BJ (cell line): ENCODE results near the gene TKT. TPM values are rescaled to one million over a fixed set of nuclear protein-coding genes. Genes with fewer than 3 reads are reported as not detected.

Source experiments
- CTCF ChIA-PET: fragments of 350-600 bp; formaldehyde crosslinking; extraction: SDS; loops from one replicate; lab custom pipeline; 2021; ENCODE audit warnings: antibody characterized with exemption, inconsistent platforms; lab: Yijun Ruan, JAX
- POLR2A ChIA-PET: fragments of 300-600 bp; sonication (Branson Sonifier 250); formaldehyde crosslinking; extraction: SDS; loops from one replicate; lab custom pipeline; 2021; ENCODE audit warnings: antibody characterized with exemption; lab: Charles Lee
- DNase-seq: peaks from one replicate; pipeline ENCODE4 v3.0.0-alpha.2; 2011; ENCODE audit warnings: low read depth
- H3K27me3 ChIP-seq: 2 replicates; pipeline ENCODE4 v1.6.0; 2011; ENCODE audit warnings: low read length; ENCODE audit not compliant: control insufficient read depth, insufficient read depth
- H3K36me3 ChIP-seq: 2 replicates; pipeline ENCODE4 v1.5.1; 2011; ENCODE audit warnings: low read length; ENCODE audit not compliant: control insufficient read depth, insufficient read depth
- H3K4me3 ChIP-seq: 2 replicates; pipeline ENCODE4 v1.5.1; 2011; ENCODE audit warnings: low read depth, mild to moderate bottlenecking, control low read depth, low read length
- polyA minus RNA-seq: library from RNA; depleted of rRNA, polyadenylated mRNA; stranded (reverse); fragments of >200 nt; gene quantifications from 2 replicates; pipeline ENCODE4 v1.2.3, GENCODE V29; 2011; rRNA and poly(A)+ RNA removed
- polyA plus RNA-seq: library from polyadenylated mRNA; depleted of rRNA; stranded (reverse); fragments of >200 nt; gene quantifications from 2 replicates; pipeline ENCODE4 v1.2.3, GENCODE V29; 2011; rRNA removed
- TF ChIP-seq, protein P1 (sequence below): IDR thresholded peaks from 2 replicates; pipeline ENCODE4 v1.5.1; 2011; ENCODE audit warnings: low read depth, mild to moderate bottlenecking, control low read depth, inconsistent platforms, low read length, moderate library complexity; ENCODE audit not compliant: insufficient read depth

The TKT gene, protein sequence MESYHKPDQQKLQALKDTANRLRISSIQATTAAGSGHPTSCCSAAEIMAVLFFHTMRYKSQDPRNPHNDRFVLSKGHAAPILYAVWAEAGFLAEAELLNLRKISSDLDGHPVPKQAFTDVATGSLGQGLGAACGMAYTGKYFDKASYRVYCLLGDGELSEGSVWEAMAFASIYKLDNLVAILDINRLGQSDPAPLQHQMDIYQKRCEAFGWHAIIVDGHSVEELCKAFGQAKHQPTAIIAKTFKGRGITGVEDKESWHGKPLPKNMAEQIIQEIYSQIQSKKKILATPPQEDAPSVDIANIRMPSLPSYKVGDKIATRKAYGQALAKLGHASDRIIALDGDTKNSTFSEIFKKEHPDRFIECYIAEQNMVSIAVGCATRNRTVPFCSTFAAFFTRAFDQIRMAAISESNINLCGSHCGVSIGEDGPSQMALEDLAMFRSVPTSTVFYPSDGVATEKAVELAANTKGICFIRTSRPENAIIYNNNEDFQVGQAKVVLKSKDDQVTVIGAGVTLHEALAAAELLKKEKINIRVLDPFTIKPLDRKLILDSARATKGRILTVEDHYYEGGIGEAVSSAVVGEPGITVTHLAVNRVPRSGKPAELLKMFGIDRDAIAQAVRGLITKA
- polyA plus RNA-seq, result 216 and 305 TPM in 2 replicates
- polyA minus RNA-seq, result 187 TPM in 2 replicates

DNA sequence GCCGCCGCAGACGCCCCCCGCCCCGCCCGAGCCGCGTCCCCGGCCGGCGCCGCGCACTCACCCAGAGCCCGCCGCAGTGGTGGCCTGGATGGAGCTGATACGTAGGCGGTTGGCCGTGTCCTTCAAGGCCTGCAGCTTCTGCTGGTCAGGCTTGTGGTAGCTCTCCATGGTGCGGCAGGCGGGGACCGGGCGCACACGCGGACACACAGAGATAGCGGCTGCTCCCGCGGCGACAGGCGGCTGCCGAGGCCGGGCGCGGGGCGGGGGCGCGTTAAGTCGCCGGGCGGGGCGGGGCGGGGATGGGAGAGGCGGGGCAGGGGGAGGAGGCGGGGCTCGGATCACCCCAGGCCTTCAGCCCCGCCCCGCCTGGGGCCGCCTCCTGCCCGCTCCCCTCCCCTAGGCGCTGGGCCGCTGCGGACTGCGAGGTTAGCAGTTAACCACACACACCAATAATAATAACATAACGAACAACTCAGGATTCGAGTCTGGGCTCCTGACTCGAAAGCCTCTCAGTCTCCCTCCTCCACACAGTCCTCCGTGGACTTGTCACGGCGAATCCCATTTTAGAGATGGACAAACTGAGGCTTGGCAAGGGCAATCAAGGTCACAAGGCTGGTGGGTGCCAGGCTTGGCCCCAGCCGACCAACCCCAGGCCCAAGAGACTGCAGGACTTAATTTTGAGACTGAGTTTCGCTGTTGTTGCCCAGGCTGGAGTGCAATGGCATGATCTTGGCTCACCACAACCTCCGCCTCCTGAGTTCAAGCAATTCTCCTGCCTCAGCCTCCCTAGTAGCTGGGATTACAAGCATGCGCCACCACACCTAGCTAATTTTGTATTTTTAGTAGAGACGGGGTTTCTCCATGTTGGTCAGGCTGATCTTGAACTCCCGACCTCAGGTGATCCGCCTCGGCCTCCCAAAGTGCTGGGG, at the start of gene TKT:
Gene TKT (minus strand): TSS at position 248 of the 929 bp plus-strand sequence. CDS start 80 bp downstream, at position 168.
- Histone ChIP-seq H3K36me3 (no peaks in the 10 kb centered on the region; the same call in none of the 2 replicates), H3K27me3 (no peaks in the 10 kb centered on the region), H3K4me3 (peak within 1 kb of the TSS; percentile 77)
- CTCF ChIA-PET, result interaction anchor here (0.9 kb wide), 1 partner anchor 86 kb away, joined by 3 read pairs; no protein-coding TSS in a partner anchor
- TF ChIP-seq, protein P1, sequence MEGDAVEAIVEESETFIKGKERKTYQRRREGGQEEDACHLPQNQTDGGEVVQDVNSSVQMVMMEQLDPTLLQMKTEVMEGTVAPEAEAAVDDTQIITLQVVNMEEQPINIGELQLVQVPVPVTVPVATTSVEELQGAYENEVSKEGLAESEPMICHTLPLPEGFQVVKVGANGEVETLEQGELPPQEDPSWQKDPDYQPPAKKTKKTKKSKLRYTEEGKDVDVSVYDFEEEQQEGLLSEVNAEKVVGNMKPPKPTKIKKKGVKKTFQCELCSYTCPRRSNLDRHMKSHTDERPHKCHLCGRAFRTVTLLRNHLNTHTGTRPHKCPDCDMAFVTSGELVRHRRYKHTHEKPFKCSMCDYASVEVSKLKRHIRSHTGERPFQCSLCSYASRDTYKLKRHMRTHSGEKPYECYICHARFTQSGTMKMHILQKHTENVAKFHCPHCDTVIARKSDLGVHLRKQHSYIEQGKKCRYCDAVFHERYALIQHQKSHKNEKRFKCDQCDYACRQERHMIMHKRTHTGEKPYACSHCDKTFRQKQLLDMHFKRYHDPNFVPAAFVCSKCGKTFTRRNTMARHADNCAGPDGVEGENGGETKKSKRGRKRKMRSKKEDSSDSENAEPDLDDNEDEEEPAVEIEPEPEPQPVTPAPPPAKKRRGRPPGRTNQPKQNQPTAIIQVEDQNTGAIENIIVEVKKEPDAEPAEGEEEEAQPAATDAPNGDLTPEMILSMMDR, result no peak
- peak; percentile 31 for DNase-seq
- POLR2A ChIA-PET, result no interaction called here

DNA sequence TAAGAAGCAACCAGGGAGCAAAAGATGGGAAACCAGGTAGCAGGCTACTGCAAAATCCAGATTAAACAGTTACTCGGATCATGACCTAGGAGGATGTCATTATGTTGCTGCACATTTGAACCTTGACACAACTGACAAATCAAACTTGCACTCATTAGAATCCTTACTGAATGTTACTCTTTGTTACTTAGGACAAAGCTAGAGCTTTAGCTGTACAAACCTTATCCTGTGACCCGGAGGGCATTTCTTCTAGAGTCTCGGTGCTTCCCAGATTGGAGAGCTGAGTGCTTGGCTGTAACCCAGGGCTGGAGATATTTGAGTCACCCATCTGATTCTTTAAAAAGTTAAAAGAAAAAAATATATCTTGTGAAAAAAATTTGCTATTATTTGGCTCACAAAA, 48.1 kb upstream of the TKT start:
- POLR2A ChIA-PET, result no interaction called here
- no peak overlapping the region for H3K4me3 ChIP-seq
- CTCF ChIA-PET, result interaction anchor here (0.9 kb wide), 1 partner anchor 11 kb away, joined by 3 read pairs; no protein-coding TSS in a partner anchor

DNA sequence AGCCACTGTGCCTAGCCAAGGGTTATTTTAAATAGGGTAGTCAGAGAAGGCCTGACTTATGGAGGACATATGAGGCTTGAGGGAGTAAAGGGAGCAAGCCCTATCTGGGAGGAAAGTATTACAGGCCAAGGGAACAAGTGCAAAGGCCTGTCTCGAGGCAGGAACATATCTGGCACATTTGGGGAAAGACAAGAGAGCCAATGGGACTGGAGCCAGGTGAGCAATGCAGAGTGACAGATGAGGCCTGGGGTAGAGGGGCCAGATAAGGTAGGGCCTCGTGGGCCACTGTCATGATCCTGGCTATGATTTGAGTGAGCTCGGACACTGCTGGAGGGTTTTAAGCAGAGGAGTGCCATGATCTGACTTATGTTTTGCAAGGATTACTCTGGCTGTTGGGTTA, 47.7 kb upstream of the TKT start:
- TF ChIP-seq, protein P1, result no peak
- CTCF ChIA-PET, result interaction anchor here (0.9 kb wide), 2 partner anchors 12 to 20 kb away, joined by 3 read pairs; no protein-coding TSS in a partner anchor

More for the DNA sequence above, 48.1 kb upstream of the TKT start:
- TF ChIP-seq, protein P1, result no peak
- no peak for DNase-seq
- Histone ChIP-seq H3K27me3 (no peaks in the 10 kb centered on the region), H3K36me3 (peaks cover 9% of the 10 kb centered on the region)

DNA sequence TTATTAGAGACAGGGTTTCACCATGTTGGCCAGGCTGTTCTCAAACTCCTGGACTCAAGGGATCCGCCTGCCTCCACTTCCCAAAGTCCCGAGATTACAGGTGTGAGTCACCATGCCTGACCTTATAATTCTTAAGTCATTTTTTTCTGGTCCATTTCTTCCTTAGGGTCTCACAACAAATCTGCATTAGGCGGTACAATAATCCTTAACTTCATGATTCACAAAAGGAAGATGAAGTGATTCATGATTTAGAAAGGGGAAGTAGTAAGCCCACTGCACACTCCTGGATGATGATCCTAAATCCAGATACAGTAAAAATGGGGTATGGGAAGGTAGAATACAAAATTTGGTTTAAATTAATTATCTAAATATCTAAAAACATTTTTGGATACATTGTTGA, 45.0 kb upstream of the TKT start:
- Histone ChIP-seq H3K27me3 (no peaks in the 10 kb centered on the region), H3K4me3 (no peak overlapping the region), H3K36me3 (peaks cover 7% of the 10 kb centered on the region)
- no peak for DNase-seq
- POLR2A ChIA-PET, result no interaction called here
- TF ChIP-seq, protein P1, result no peak
- CTCF ChIA-PET, result interaction anchor here (1.0 to 2.1 kb wide), 2 partner anchors 17 to 187 kb away, joined by 3 to 6 read pairs; no protein-coding TSS in a partner anchor

More for the DNA sequence above, 47.7 kb upstream of the TKT start:
- H3K4me3 ChIP-seq, result no peak overlapping the region
- no peaks in the 10 kb centered on the region for H3K27me3 ChIP-seq
- no peak for DNase-seq
- POLR2A ChIA-PET, result no interaction called here
- H3K36me3 ChIP-seq, result peaks cover 7% of the 10 kb centered on the region
